ENCODE measurements around the gene MACF1. TPM values are rescaled to one million over a fixed set of nuclear protein-coding genes. Genes with fewer than 3 reads are reported as not detected.

MACF1 gene
- total and polyA plus RNA-seq, 8 donors = 16.8 to 662 (median 236) TPM

- no peaks in the 10 kb centered on the region for H3K9me3 ChIP-seq
- no peak for TF ChIP-seq EP300 (IDR thresholded peaks at IDR 0.05)
- TF ChIP-seq POLR2AphosphoS5 (IDR thresholded peaks at IDR 0.05) = peak in 2 of 3 donors; percentile 18 to 71
- TF ChIP-seq CTCF (IDR thresholded peaks at IDR 0.05) = peak in 5 of 7 experiments; percentile 83 to 91 (median 90)
- TF ChIP-seq POLR2A (IDR thresholded peaks at IDR 0.05) = no peak
- no peak overlapping the region for H3K4me3 ChIP-seq
- intact Hi-C loops (cut with DNase I; ENCODE audit: low total_unique reads) = loop anchor here (5.0 kb wide), 1 partner anchor 156 kb away; no protein-coding TSS in a partner anchor
- no peaks in the 10 kb centered on the region for H3K27me3 ChIP-seq
- WGBS, 5 donors = 37 to 45% (median 41%) methylated on average over 7 of the region's 7 CpGs
- peak overlapping the region in 4 of 5 donors; percentile 17 to 59 (median 35) for H3K27ac ChIP-seq
- H3K4me1 ChIP-seq = peaks cover 0 to 57% (median 22%) of the 10 kb centered on the region in 4 donors
- H3K36me3 ChIP-seq = peaks cover 0 to 63% (median 58%) of the 10 kb centered on the region in 4 donors
- peak; percentile 78 to 86 for DNase-seq
Observed at GRCh38 chr1:39258146-39258924, 53.8 kb downstream of the MACF1 start.

- Histone ChIP-seq H3K27me3 (no peaks in the 10 kb centered on the region), H3K36me3 (peaks cover 0 to 63% (median 57%) of the 10 kb centered on the region in 4 donors), H3K4me1 (peaks cover 0 to 51% (median 20%) of the 10 kb centered on the region in 4 donors), H3K4me3 (no peak overlapping the region), H3K9me3 (no peaks in the 10 kb centered on the region), H3K27ac (peak overlapping the region in 3 of 5 donors; percentile 17 to 59 (median 46))
- intact Hi-C loops (cut with DNase I; ENCODE audit: low total_unique reads) = loop anchor here (5.0 kb wide), 1 partner anchor 157 kb away; no protein-coding TSS in a partner anchor
- TF ChIP-seq EP300 (IDR thresholded peaks at IDR 0.05) (no peak), POLR2A (IDR thresholded peaks at IDR 0.05) (no peak), CTCF (IDR thresholded peaks at IDR 0.05) (no peak), POLR2AphosphoS5 (IDR thresholded peaks at IDR 0.05) (no peak)
- no peak for DNase-seq
Observed at GRCh38 chr1:39258925-39259244, 54.4 kb downstream of the MACF1 start.

- 64 to 85% (median 81%) methylated on average over 2 of the region's 2 CpGs for WGBS, 5 donors
- no peak overlapping the region for H3K4me3 ChIP-seq
Observed at GRCh38 chr1:39261712-39262221, 57.3 kb downstream of the MACF1 start.

More at GRCh38 chr1:39261712-39262221, 57.3 kb downstream of the MACF1 start:
- no peak overlapping the region for H3K27ac ChIP-seq
- peaks cover 0 to 35% (median 29%) of the 10 kb centered on the region in 4 donors for H3K36me3 ChIP-seq
- intact Hi-C loops (cut with DNase I; ENCODE audit: low total_unique reads) = no loop called here
- TF ChIP-seq EP300 (IDR thresholded peaks at IDR 0.05) (no peak), POLR2A (IDR thresholded peaks at IDR 0.05) (no peak), POLR2AphosphoS5 (IDR thresholded peaks at IDR 0.05) (no peak), CTCF (IDR thresholded peaks at IDR 0.05) (no peak)
- no peak for DNase-seq
- no peaks in the 10 kb centered on the region for H3K9me3 ChIP-seq
- H3K4me1 ChIP-seq = peaks cover 0 to 44% (median 8%) of the 10 kb centered on the region in 4 donors
- H3K27me3 ChIP-seq = no peaks in the 10 kb centered on the region
